ENCODE measurements around the gene CRYZL1.
A peak's percentile ranks its signal among the peaks of the same experiment; 100 is the strongest.

Gene CRYZL1

GRCh38 chr21:33557447-33557846, 84.1 kb downstream of the CRYZL1 start:
- DNase-seq = no peak

- no peak for DNase-seq
These were observed 86.6 kb downstream of the CRYZL1 start for GRCh38 chr21:33554982-33555344.

GRCh38 chr21:33554236-33554981, 87.1 kb downstream of the CRYZL1 start:
- DNase-seq = no peak

- no peak for DNase-seq
These were observed 88.4 kb downstream of the CRYZL1 start for GRCh38 chr21:33552999-33553598.

GRCh38 chr21:33552093-33552998, 89.2 kb downstream of the CRYZL1 start:
- no peak for DNase-seq

GRCh38 chr21:33551664-33552063, 89.9 kb downstream of the CRYZL1 start:
- no peak for DNase-seq

GRCh38 chr21:33550772-33551660, 90.5 kb downstream of the CRYZL1 start:
- DNase-seq = no peak

- no peak for DNase-seq
These were observed 91.4 kb downstream of the CRYZL1 start for GRCh38 chr21:33549848-33550771.

GRCh38 chr21:33546086-33546485, 95.5 kb downstream of the CRYZL1 start:
- DNase-seq = no peak

- no peak for DNase-seq
These were observed 96.9 kb downstream of the CRYZL1 start for GRCh38 chr21:33544451-33545195.

- peak; percentile 52 for DNase-seq
These were observed 97.9 kb downstream of the CRYZL1 start for GRCh38 chr21:33543505-33544129.

- DNase-seq = peak; percentile 95
These were observed 98.7 kb downstream of the CRYZL1 start, which contains the start of gene SON for GRCh38 chr21:33542640-33543504. Gene SON, plus strand, starts transcription at chr21:33543038. Its CDS starts 55 bp downstream, at chr21:33543093.

GRCh38 chr21:33541756-33542639, 99.5 kb downstream of the CRYZL1 start, which contains the start of gene GART:
Gene GART, minus strand, starts transcription at chr21:33542117. Its CDS starts 2,802 bp downstream, at chr21:33539315.
- peak; percentile 83 for DNase-seq

- no peak for DNase-seq
These were observed 100.3 kb downstream of the CRYZL1 start for GRCh38 chr21:33541105-33541711.

GRCh38 chr21:33540711-33541104, 100.8 kb downstream of the CRYZL1 start:
- no peak for DNase-seq

GRCh38 chr21:33539616-33540015, 101.9 kb downstream of the CRYZL1 start:
- DNase-seq = no peak

Measured in NCI-H526 treated with DMSO at 0.1 percent for 48 hours (cell line).